GM19193 (cell line): Measurements from ENCODE around the gene OTOP3.

Source experiments
- POLR2A ChIP-seq: IDR thresholded peaks from 4 replicates; pipeline ENCODE4 v1.6.1; 2011; ENCODE audit not compliant: insufficient read depth, insufficient read length; ENCODE audit errors: extremely low read depth

The OTOP3 gene

DNA sequence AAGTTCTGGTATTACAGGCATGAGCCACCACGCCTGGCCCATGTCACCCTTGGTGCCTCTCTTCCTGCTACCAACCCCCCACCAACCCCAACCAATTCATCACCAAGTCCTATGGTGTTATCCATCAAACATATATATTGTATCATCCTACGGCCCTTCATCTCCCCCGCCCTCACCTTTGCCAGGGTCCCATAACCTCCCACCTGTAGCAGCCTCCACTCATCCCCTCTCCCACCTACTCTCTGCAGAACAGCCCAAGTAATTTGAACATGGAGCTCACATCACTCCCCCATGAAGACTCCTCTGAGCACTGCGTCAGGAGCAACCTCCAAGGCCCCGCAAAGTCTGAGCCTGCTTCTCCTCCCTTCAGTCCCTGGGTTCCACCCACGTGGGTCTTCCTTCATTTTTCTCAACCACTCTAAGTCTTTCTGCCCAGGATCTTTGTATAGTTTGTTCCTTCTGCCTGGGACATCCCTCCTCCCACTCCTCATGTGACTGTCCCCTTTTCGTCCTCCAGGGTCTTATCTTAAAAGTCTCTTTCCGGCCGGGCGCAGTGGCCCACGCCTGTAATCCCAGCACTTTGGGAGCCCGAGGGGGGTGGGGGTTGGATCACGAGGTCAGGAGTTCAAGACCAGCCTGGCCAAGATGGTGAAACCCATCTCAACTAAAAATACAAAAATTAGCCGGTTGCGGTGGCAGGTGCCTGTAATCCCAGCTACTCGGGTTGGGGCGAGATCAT lies 43.9 kb downstream of the OTOP3 start:
- TF ChIP-seq POLR2A = no peak

DNA sequence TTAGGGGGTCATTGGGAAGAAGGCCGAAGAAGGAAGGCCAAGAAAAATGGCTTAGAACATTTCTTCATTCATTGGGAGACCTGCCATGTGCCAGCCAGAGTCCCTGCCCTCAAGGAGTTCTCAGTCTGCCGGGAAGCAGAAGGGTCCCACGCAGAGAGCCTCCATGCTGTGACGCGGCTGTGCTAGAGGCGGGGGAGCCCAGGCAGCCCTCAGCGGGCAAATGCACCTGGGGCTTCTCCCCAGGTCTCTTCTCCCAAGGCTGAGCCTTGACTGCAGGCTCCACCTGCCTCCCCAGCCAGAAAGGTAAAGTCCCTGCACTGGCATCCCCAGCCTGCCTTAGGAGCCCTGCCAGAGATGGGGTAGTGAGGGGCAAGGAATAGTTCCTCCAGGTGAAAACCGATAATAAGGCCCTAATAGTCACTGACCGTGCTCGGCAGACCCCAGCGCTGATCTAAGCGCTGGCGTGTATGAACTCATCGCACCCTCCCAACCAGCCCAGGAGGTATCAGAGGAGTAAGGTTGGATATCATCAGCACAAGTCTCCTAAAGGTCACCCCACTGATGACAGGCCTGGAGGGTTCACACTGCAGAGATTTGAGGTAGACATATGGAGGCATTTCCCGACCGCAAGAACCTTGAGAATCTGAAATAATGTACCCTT lies 45.8 kb downstream of the OTOP3 start:
- TF ChIP-seq POLR2A = no peak

DNA sequence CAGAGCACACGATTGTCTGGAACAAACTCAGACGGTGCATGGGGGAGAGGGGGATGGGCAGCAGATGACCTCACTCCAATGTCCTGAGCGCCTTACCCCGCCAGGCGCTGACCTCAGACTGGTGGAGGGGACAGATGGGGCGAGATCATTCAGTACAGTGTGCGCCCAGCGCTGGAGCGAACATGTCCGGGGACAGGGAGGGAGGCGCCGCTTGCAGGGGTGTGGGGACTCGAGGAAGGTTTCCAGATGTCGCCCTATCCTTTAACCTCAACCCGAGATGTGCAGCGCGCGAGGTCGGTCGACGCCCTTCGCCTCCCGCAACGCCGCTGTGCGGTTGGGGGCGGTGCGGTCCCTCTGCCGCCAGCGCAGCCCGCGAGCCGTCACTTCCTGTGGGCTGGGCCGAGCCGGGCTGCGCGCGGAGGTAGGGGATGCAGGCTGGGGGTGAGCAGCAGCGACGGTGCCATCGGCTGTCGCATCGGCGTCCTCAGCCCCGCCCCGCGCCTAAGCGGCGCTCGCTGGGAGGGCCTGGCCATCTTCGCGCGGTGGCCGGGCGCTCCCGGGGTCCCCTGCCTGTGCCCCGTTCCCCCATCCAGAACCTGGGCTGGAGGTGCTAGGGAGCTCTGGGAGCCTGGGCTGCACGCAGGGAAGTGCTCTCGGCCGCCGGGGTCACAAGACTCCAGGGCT lies 46.4 kb downstream of the OTOP3 start:
- peak; percentile 30 for TF ChIP-seq POLR2A

DNA sequence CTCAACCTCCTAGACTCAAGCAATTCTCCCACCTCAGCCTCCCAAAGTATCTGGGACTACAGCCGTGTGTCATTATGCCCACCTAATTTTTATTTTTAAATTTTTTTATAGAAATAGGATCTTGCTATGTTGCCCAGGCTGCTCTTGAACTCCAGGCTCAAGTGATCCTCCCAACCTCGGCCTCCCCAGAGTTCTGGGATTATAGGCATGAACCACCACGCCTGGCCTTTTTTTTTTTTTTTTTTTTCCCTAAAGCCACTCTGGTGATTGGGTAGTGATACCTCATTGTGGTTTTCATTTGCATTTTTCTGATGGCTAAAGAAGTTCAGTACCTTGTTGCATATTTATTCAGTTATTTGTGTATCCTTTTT lies 50.5 kb downstream of the OTOP3 start:
- no peak for TF ChIP-seq POLR2A

DNA sequence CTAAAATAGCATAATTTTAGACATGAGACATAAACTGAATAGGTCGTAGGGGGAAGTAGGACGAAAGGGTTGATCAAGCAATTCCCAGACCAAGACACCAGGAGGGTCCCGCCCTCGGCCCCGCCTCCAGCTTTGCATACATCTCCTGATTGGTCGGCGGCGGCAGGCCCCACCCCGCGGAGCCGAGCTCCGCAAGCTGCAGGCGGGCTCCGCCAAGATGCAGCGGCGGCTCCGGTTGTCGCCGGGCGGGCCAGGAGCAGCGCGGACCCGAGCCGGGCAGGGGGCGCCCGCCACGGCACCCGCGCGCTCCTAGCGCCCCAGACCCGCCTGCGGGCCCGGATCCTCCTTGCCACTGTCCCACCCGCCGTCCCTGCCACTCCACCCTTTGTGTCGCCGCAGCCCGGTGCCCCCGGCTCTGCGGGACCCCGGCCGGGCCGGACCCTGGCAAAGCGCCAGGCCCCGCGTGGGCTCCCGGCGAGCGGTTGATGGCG lies 51.8 kb downstream of the OTOP3 start, which contains the start of gene CDR2L:
Gene CDR2L, plus strand, starts transcription at position 215 of the 491 bp plus-strand sequence. CDS start 412 bp downstream, outside the sequence.
- no peak for TF ChIP-seq POLR2A

DNA sequence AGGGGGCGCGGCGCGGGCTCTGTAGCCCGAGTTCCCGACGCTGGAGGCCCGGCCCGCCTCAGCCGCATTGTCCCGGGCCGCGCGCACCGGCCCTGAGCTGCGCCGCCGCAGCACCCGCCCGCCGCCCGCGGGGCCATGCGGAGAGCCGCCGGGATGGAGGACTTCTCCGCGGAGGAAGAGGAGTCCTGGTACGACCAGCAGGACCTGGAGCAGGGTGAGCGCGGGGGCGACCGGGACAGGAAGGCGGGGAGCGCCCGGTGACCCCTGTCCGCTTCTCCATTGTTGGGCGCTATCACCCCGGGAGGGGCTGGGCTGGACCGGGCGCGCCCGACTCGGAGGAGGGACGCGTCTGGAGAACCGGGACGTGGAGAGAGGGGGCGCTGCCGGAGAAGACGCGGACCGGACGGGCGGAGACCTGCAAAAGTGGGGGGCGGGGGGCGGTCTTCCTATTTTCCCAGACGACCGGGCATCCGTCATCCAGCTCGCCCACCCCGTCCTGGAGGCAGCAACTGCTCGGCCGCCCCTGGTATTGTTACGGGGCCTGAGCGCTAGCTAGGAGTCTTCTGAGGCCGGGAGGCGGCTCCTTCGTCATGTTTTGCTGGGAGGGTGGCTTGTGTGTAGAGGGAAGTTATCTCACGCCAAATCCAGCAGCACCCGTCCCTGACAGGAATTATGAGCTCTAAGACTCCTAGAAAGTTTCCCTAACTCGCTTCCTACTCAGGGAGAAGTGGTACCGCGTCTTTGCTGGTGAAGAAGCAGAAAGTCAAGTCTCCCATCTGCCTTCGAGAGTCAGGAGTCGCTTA lies 52.4 kb downstream of the OTOP3 start:
- no peak for TF ChIP-seq POLR2A

DNA sequence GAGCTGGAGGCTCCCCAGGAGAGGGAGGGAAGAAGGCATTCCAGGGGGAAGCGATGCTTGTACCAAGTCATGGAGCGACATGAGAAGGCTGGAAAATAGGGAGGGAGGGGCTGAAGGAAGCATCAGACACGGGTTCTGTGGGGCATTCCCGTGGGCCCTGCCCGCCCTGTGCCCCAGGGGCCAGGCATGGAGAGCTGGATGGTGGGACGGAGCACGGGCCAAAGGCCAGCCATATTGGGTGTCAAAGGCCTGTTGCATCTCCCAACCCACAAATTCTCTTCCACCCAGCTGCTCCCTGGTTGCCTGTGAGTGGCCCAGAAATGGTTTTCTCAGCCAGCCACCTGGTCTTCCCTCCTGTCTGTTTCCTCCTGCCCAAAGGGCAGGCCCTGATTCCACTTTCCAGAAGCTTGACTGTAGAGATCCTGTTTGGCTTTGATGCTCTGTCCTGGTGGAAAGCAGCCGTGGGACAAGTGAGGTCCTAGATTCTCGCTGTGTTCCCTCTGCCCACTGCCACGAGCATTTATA lies 54.9 kb downstream of the OTOP3 start:
- TF ChIP-seq POLR2A = no peak

DNA sequence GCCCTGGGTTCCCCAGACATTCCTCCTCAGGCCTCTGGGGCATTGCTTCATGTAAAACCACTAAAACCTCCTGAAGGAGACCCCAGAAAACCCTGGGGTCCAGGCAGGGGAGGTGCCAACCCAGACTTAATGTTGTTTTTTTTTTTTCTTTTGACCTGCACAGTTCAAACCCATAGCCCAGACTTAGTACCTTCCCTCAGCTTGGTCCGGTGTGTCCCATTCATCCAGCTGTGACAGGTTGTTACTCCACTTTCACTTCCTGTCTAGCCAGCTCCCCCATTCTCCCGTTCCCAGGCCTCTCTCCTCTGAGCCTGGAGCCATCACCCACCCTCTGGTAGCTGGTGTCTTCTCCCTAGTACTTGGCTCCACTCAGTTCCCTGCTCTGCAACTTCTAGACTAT lies 56.5 kb downstream of the OTOP3 start:
- no peak for TF ChIP-seq POLR2A

DNA sequence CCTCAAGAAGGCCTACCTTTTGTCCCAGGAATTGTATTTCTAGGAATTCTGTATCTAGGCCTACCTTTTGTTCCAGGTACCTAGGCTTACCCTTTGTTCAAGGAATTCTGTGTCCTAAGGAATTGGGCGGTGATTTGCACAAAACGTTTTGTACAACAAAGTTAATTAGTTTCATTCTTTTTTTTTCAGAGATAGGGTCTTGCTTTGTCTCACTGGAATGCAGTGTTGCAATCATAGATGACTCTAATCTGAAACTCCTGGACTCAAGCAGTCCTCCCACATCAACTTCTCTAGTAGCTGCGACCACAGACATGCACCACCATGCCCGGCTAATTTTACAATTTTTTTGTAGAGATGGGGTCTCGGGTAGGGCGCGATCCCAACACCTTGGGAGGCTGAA lies 58.7 kb downstream of the OTOP3 start:
- TF ChIP-seq POLR2A = no peak

DNA sequence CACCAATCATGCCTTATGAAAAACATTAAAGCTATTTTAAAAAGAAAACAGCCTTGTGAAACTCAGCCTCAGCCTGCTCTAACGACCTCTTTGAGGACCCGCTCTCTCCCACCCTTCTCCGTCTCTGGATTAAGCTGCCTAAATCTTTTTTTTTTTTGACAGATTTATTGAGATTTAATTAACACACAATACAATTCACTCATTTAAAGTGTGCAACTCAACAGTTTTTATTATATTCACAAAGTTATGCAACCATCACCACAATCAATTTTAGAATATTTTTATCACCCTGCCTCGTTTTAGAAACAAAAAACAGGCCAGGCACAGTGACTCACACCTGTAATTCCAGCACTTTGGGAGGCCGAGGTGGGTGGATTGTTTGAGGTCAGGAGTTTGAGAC lies 60.1 kb downstream of the OTOP3 start:
- no peak for TF ChIP-seq POLR2A

DNA sequence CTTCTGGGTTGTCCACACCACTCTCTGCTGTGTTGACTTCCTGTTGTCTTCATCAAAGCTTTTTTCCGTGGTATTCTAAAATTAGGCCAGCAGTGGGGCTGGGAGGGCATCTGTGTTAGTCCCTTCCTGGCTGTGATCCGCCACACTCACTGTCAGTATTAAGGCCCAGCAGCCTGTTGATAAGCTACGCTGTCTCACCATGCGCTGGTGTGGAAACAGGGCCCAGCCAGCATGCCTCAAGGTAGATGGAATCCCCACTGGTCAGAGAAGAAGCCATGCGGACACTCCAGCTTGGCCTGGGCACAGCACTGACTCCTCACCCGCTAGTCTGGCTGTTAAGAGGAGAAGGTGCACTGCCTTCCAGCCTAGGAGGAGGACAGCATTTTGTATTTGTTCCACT lies 63.1 kb downstream of the OTOP3 start:
- TF ChIP-seq POLR2A = no peak

DNA sequence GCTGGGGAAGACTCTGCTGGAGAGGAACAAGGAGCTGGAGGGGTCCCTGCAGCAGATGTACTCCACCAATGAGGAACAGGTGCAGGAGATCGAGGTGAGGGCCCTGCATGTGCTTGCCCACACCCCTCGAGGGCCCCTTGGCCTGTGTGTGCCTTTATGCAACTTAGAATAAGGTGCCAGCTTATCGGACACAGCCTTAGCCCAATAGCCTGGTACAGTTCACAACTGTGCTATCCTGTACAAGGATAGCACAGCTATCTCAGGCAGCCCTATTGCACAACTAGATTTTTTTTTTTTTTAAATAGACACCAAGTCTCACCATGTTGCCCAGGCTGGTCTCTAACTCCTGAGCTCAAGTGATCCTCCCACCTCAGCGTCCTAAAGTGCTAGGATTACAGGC lies 63.8 kb downstream of the OTOP3 start:
- TF ChIP-seq POLR2A = no peak
